Hematopoietic multipotent progenitor cell treated with erythropoietin and hydrocortisone succinate and interleukin-3 and kit ligand, for 4 days (in vitro differentiated cells): ENCODE data around the gene RSPH9.
A peak's percentile ranks its signal among the peaks of the same experiment; 100 is the strongest.

Experiments used
- DNase-seq: peaks from one replicate; pipeline ENCODE4 v3.0.0-alpha.2; 2015

The RSPH9 gene

DNA sequence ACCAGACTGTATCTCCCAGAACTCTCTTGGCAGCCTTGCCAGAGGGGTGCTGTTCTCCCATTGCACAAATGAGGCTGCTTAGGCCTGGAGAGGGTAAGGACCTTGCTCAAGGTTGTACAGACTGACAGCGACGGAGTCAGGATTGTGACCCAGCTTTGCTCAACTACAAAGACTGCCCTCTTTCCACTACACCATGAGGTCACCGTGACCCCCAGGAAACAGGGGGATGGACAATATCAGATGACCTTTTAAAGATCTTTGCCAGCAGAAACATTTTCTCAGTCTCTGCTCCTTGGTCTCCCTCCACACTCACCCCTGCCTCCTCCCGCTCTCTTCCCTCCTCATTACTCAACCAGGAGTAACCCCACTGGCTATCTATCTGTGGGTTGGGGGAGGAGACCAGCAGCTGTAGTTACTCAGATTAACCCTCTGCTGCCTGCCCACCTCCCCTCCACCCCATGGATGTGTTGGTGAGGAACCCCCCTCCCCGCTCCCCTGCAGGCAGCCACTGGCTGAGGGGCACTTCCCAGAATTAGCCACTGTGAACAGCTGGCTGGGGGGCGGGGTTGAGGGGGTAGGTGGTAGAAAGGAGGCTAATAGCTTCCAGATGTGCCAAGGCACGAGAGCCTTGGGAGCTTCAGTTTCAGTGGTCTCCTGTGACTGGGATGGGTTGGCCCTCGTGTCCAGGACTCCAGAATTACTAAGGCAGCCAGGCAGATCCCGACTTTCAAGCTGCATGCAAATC is 69.6 kb downstream of the RSPH9 start:
- peak; percentile 44 for DNase-seq

DNA sequence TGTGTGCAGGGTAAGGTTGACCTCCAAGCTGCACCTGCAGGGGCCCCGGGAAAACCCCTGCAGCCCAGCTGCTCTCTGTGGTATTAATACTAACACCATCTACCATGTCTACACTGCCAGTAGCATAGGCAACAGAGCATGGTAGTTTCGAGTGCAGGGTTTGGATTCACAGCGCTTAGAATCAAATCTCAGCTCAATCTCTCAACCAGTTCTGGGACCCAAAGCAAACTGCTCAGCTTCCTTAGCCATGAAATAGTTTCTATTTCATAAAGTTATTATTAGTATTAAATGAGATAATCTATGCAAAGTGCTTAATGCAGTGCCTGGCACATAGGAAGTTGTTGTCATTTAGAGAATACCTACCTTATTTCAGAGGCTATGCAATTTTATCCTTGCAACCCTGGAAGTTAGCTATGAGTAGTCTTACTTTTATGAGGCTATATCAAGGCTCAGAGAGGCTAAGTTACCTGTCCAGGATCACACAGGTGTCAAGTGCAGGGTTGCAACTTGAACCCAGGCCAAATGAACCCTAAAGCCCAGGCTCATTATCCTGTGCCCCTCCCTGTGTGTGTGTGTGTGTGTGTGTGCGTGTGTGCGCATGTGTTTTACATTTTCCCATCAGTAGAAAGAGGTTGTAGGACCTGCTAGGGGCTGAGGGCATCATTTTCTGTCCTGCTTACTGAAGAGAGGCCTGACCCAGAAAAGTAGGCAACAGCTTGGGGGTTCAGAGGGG is 70.4 kb downstream of the RSPH9 start:
- DNase-seq: no peak

DNA sequence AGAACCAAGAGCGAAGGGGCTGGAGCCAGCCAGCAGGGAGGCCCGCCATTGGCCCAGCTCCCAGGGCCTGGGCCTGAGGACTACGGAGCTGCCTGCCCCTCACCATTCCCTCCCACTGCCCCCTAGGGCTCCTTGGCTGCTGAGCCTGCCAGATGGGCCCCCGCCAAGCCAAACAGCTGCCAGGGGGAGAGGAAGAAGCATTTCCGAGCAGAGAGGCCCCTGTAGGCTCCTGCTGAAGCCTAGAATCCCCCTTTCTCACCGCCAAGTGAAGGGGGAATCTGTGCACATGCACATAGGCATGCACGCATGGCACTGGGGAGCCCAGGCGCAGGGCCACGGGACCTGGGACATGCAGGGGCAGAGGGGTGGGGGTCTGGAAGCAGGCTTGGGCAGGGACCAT is 71.3 kb downstream of the RSPH9 start:
- no peak for DNase-seq

DNA sequence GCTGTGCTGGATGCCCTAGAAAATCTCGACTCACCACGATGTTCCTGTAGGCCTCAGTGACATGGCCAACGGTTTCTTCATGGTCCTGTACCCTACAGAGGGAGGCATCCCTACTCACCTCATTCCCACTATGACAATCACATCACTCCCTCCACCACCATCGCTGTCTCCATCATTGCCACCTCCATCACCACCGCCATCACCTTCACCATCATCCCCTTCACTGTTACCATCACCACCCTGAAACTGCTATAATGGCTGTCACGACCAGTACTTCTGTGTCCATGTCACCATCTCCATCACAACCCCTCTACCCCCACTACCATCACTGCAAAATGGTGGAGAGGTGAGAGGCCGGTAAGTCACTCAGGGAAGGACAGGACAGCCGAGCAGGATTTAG is 72.6 kb downstream of the RSPH9 start:
- no peak for DNase-seq

DNA sequence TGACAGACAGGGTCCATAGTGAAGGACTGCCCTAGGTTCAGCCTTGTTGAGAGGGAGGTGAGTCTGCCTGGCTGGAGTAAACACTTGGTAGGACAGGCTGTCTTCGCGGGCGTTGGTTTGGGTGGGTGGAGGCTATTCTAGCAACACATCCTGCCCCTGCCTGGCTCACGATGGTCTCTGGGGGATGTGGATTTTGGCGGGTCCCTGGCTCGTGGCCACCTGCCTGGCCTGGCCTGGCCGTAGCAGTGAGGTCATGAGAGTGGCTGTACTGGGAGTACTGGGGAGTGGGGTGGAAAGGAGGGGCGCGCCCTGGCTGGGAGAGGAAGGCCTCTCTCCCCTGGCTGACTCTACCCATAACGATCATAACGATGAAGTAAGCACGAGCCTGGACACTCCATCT is 73.0 kb downstream of the RSPH9 start:
- no peak for DNase-seq

DNA sequence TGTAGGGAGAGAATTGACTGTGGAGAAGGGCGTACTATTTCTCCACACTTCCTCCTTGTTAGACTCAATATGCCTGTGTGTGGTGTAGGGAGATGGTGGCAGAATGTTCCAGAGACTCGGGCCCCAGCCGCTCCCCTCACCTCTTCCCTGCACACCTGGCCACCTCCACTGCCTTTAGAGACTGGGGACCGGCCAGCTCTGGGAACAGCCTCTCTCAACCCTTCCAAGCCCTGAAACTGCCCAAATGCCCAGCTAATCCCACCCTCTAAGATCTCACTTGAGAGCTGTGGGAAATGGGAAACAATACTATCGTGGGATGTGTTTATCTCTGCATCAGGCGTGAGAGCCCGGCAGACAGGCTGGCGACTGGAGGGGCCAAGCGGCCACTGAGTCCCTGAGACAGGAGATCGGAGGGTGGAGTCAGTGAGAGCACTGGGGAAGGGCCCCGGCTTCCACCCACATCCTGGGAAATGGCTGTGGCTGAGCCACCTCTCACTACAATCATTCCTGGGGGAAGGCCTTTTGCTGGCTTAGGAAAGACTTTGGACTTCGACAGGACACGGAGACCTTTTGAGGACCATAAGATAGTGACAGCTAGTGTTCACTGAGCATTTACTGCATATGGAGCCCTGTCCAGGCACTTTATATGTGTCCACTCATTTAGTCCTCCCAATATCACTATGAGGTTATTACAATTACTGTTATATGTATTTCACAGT is 73.7 kb downstream of the RSPH9 start:
- DNase-seq: no peak

DNA sequence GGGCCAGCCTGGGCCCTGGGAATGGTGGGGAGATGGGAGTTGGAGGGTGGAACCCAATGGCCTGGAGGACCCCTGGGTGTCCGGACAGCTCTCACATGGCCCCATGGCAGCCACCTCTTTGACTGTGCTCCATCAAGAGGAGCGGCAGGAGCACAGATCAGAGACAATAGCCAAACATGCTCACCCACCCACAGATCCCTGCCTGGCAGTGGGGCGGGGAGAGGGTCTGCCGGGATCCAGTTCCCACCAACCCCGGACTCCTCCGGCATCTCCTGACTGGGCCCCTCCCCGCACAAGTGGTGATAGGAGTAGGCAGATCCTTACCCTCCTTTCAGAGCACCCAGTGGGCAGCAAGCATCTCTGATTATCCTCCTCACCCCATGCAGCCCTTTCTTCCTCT is 74.7 kb downstream of the RSPH9 start:
- no peak for DNase-seq

DNA sequence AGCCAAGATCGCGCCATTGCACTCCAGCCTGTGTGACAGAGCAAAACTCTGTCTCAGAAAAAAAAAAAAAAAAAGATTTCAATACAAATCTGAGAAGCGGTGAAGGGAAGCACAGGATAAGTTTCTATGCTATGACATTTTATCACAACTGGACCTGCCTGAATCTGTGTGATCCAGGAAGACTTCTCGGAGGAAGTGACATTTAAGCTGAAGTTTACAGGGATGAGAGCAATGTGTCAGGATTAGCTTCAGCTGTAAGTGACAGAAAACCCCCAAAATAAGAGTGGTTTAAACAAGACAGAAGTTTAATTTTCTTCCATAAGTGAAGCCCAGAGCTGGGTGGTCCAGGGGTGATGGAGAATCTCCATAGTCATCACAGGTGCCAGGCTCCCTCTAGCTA is 76.2 kb downstream of the RSPH9 start:
- no peak for DNase-seq
